Fibroblast of lung (primary cell): ENCODE data around the gene MS4A13. TPM values are rescaled to one million over a fixed set of nuclear protein-coding genes. Genes with fewer than 3 reads are reported as not detected.

Source experiments
- DNase-seq, 2 donors: peaks; one replicate each; pipeline versions ENCODE4 v3.0.0 to v3.0.0-alpha.2; 2010; ENCODE audit warnings: low read depth in 2 of 2
- H2AFZ ChIP-seq: 2 replicates; pipeline ENCODE4 v1.5.1; 2012; ENCODE audit warnings: low read length, control low read depth, inconsistent platforms
- H3K27ac ChIP-seq: 2 replicates; pipeline ENCODE4 v1.5.1; 2011; ENCODE audit warnings: low read length, control low read depth; ENCODE audit not compliant: insufficient read depth
- H3K27me3 ChIP-seq: 2 replicates; pipeline ENCODE4 v1.5.1; 2011; ENCODE audit warnings: mild to moderate bottlenecking, low read length; ENCODE audit not compliant: control insufficient read depth, insufficient read depth
- H3K36me3 ChIP-seq: 2 replicates; pipeline ENCODE4 v1.5.1; 2011; ENCODE audit warnings: low read length; ENCODE audit not compliant: control insufficient read depth, insufficient read depth
- H3K4me1 ChIP-seq: 2 replicates; pipeline ENCODE4 v1.5.1; 2011; ENCODE audit warnings: low read length; ENCODE audit not compliant: control insufficient read depth, insufficient read depth; ENCODE audit errors: extremely low read depth
- H3K4me2 ChIP-seq: 2 replicates; pipeline ENCODE4 v1.5.1; 2011; ENCODE audit warnings: low read length, control low read depth; ENCODE audit not compliant: insufficient read depth; ENCODE audit errors: extremely low read depth
- H3K4me3 ChIP-seq, 4 experiments: fragments of 200-600 bp in 1 of 4; sonication (generic) in 1 of 4; replicated peaks in 1 of 4; 2 replicates each; pipeline ENCODE4 v1.5.1; 2011 to 2016; ENCODE audit warnings: low read length in 4 of 4, low read depth in 3 of 4, mild to moderate bottlenecking in 3 of 4, control low read depth in 2 of 4, inconsistent platforms in 1 of 4, mixed read lengths in 1 of 4; ENCODE audit not compliant: insufficient read depth in 1 of 4; ENCODE audit errors: control extremely low read depth in 1 of 4
- H3K79me2 ChIP-seq: 2 replicates; pipeline ENCODE4 v1.5.1; 2012; ENCODE audit warnings: mild to moderate bottlenecking, low read length, inconsistent platforms; ENCODE audit not compliant: control insufficient read depth, insufficient read depth
- H3K9ac ChIP-seq: 2 replicates; pipeline ENCODE4 v1.5.1; 2011; ENCODE audit warnings: mild to moderate bottlenecking, low read length, control low read depth; ENCODE audit not compliant: insufficient read depth
- H3K9me3 ChIP-seq: 2 replicates; pipeline ENCODE4 v1.5.1; 2012; ENCODE audit warnings: low read depth, low read length; ENCODE audit not compliant: control insufficient read depth, insufficient read depth
- H4K20me1 ChIP-seq: 2 replicates; pipeline ENCODE4 v1.5.1; 2011; ENCODE audit warnings: low read length; ENCODE audit not compliant: control insufficient read depth, insufficient read depth; ENCODE audit errors: extremely low read depth
- EZH2 ChIP-seq: IDR thresholded peaks from 2 replicates; pipeline ENCODE4 v1.5.1; 2012; ENCODE audit warnings: low read length, control low read depth, mild to moderate bottlenecking; ENCODE audit errors: missing control alignments
- polyA plus RNA-seq, 2 donors: library from polyadenylated mRNA; depleted of rRNA in 1 of 2; stranded (reverse) in 1 of 2; unstranded in 1 of 2; fragments of >200 nt; gene quantifications; 2 replicates each; pipeline ENCODE4 v1.2.1, GENCODE V29; 2011 to 2012; ENCODE audit warnings: missing spikeins in 1 of 2
- total RNA-seq: library from RNA; depleted of rRNA; stranded (reverse); fragments of >200 nt; gene quantifications from 2 replicates; pipeline ENCODE4 v1.2.1, GENCODE V29; 2014
- TF ChIP-seq, protein P1 (sequence below), 2 donors: IDR thresholded peaks in 1 of 2; conservative IDR thresholded peaks in 1 of 2; 1 replicate in 1 of 2; 2 replicates in 1 of 2; pipeline ENCODE4 v1.5.1; 2011 to 2012; ENCODE audit warnings: low read length in 2 of 2, control low read depth in 1 of 2, inconsistent platforms in 1 of 2, low read depth in 1 of 2, mild to moderate bottlenecking in 1 of 2

MS4A13 gene
- total and polyA plus RNA-seq, 2 donors (not counting 1 experiment from before 2014, with no cell fraction given): not detected

DNA sequence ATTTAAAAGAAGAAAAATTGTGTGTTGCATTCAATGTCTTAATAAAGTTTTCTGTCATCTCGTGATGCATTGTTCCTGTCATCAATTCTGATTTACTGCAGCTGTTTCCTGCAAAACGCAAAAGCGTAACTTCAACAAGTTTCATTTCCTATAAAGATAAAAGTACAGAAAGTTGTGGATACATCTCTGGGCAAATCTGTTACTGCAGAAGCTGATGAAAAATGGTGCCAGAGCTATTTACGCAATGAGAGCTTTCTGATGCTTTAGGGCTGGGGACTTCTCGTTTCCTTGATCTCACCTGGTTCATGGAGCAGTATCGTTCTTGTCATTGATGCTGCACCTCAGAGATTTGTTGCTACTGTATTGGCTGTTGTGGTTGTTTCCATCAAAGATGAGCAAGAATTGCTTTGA, 38.2 kb upstream of the MS4A13 start:
- Histone ChIP-seq H3K4me3 (no peak overlapping the region), H3K9ac (no peak overlapping the region), H3K9me3 (no peaks in the 10 kb centered on the region), H3K27me3 (no peaks in the 10 kb centered on the region), H3K4me1 (no peaks in the 10 kb centered on the region), H3K4me2 (no peak overlapping the region), H2AFZ (no peak overlapping the region), H3K79me2 (no peaks in the 10 kb centered on the region), H4K20me1 (no peaks in the 10 kb centered on the region), H3K36me3 (no peaks in the 10 kb centered on the region), H3K27ac (no peak overlapping the region)
- TF ChIP-seq, protein P1, sequence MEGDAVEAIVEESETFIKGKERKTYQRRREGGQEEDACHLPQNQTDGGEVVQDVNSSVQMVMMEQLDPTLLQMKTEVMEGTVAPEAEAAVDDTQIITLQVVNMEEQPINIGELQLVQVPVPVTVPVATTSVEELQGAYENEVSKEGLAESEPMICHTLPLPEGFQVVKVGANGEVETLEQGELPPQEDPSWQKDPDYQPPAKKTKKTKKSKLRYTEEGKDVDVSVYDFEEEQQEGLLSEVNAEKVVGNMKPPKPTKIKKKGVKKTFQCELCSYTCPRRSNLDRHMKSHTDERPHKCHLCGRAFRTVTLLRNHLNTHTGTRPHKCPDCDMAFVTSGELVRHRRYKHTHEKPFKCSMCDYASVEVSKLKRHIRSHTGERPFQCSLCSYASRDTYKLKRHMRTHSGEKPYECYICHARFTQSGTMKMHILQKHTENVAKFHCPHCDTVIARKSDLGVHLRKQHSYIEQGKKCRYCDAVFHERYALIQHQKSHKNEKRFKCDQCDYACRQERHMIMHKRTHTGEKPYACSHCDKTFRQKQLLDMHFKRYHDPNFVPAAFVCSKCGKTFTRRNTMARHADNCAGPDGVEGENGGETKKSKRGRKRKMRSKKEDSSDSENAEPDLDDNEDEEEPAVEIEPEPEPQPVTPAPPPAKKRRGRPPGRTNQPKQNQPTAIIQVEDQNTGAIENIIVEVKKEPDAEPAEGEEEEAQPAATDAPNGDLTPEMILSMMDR (conservative IDR thresholded peaks at IDR 0.05 in 1 of 2, IDR thresholded peaks at IDR 0.05 in 1 of 2; ENCODE audit: low read depth in 1 of 2, low read length in 2 of 2): no peak
- no peak for TF ChIP-seq EZH2
- no peak for DNase-seq

DNA sequence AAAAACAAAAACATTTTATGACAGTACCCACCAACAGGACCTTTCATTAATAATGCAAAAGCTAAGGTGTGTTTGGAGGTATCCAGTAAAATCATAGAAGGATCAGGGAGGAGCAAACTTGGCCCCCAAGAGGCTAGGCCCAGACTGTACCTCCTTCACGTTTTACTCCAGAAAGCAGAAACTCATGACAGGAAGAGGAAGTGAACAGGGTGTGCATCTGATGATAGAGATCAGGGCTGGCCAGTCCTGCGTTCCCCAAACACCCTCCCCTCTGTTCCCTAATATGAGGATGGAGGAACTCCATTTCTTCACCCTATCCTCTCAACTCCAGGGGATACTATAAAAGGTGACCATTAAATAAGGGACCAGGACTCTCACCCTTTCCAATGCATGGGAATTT, 32.8 kb upstream of the MS4A13 start:
- no peaks in the 10 kb centered on the region for H3K79me2 ChIP-seq
- no peak for DNase-seq
- no peak for TF ChIP-seq EZH2
- TF ChIP-seq, protein P1 (conservative IDR thresholded peaks at IDR 0.05 in 1 of 2, IDR thresholded peaks at IDR 0.05 in 1 of 2; ENCODE audit: low read depth in 1 of 2, low read length in 2 of 2): no peak

DNA sequence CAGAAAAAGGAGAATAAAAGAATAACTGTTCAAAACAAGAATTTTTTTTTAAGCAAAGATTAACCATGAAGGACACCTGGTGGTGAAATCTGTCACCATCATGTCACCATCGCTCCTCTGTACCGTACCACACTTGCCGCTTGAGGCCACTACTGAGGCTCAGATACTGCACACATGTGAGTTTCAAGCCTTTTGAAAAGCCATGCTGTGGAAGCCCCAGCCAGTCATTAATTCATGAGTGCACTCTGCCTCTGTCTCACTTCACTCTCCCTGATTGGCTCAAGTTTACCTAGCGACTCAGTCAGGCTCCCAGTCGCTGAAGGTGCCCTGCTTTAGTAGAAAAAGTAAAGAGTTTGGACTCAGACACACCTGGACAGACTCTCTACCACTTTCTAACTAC, 29.2 kb upstream of the MS4A13 start:
- Histone ChIP-seq H2AFZ (no peak overlapping the region), H3K9me3 (no peaks in the 10 kb centered on the region)
- TF ChIP-seq, protein P1 (conservative IDR thresholded peaks at IDR 0.05 in 1 of 2, IDR thresholded peaks at IDR 0.05 in 1 of 2; ENCODE audit: low read depth in 1 of 2, low read length in 2 of 2): no peak
- no peak for TF ChIP-seq EZH2

More for the DNA sequence above, 32.8 kb upstream of the MS4A13 start:
- H3K9ac ChIP-seq: no peak overlapping the region
- no peaks in the 10 kb centered on the region for H3K9me3 ChIP-seq
- no peaks in the 10 kb centered on the region for H3K4me1 ChIP-seq
- no peak overlapping the region for H3K4me3 ChIP-seq
- no peak overlapping the region for H3K27ac ChIP-seq
- H2AFZ ChIP-seq: no peak overlapping the region
- H3K27me3 ChIP-seq: no peaks in the 10 kb centered on the region
- H3K36me3 ChIP-seq: no peaks in the 10 kb centered on the region
- no peak overlapping the region for H3K4me2 ChIP-seq
- H4K20me1 ChIP-seq: no peaks in the 10 kb centered on the region

More for the DNA sequence above, 29.2 kb upstream of the MS4A13 start:
- Histone ChIP-seq H3K4me1 (no peaks in the 10 kb centered on the region), H3K79me2 (no peaks in the 10 kb centered on the region), H4K20me1 (no peaks in the 10 kb centered on the region), H3K27me3 (no peaks in the 10 kb centered on the region), H3K9ac (no peak overlapping the region), H3K27ac (no peak overlapping the region), H3K4me3 (no peak overlapping the region), H3K4me2 (no peak overlapping the region), H3K36me3 (no peaks in the 10 kb centered on the region)
- DNase-seq: no peak
